GM13976 (cell line): Measurements from ENCODE around the gene USP6.
A peak's percentile ranks its signal among the peaks of the same experiment; 100 is the strongest.

Experiments used
- DNase-seq: peaks from one replicate; pipeline ENCODE4 v3.0.0; 2012; ENCODE audit warnings: low spot score
- CTCF ChIP-seq: IDR thresholded peaks from 2 replicates; pipeline ENCODE4 v1.5.1; 2012; ENCODE audit warnings: borderline replicate concordance, mild to moderate bottlenecking; ENCODE audit not compliant: insufficient read depth; ENCODE audit errors: extremely low read depth, missing control alignments, control extremely low read depth
- in situ Hi-C: fragments of 300-500 bp; cut with MboI; formaldehyde crosslinking; loops from one replicate; pipeline ENCODE4 v1.12.0; 2022; ENCODE audit warnings: low sequenced_read_pairs, mixed read lengths, inconsistent platforms; ENCODE audit not compliant: unreplicated experiment

Gene USP6

GRCh38 chr17:5198472-5198871 is 82.6 kb downstream of the USP6 start:
- no peak for TF ChIP-seq CTCF
- in situ Hi-C loops = no loop called here
- DNase-seq = no peak

GRCh38 chr17:5200360-5200759 is 84.5 kb downstream of the USP6 start:
- DNase-seq = peak; percentile 46
- in situ Hi-C loops = no loop called here
- TF ChIP-seq CTCF = no peak

GRCh38 chr17:5201011-5201410 is 85.2 kb downstream of the USP6 start:
- DNase-seq = no peak
- in situ Hi-C loops = no loop called here
- TF ChIP-seq CTCF = no peak

GRCh38 chr17:5203178-5203907 is 87.5 kb downstream of the USP6 start:
- TF ChIP-seq CTCF = no peak
- in situ Hi-C loops = no loop called here
- no peak for DNase-seq

- in situ Hi-C loops = no loop called here
- no peak for TF ChIP-seq CTCF
- no peak for DNase-seq
These were observed 88.1 kb downstream of the USP6 start for GRCh38 chr17:5203908-5204294.

GRCh38 chr17:5209396-5209795 is 93.6 kb downstream of the USP6 start:
- in situ Hi-C loops = no loop called here
- DNase-seq = no peak
- no peak for TF ChIP-seq CTCF

- no peak for DNase-seq
- in situ Hi-C loops = no loop called here
- no peak for TF ChIP-seq CTCF
These were observed 94.3 kb downstream of the USP6 start for GRCh38 chr17:5210091-5210490.
